Mesendoderm (in vitro differentiated cells): Measurements from ENCODE around the gene ZFP91.

Experiments
- DNase-seq: peaks from one replicate; pipeline ENCODE4 v3.0.0; 2013
- H2AK5ac ChIP-seq: 2 replicates; pipeline ENCODE4 v1.6.1; 2013; ENCODE audit warnings: low read length, inconsistent platforms
- H2BK120ac ChIP-seq: 2 replicates; pipeline ENCODE4 v1.6.1; 2013; ENCODE audit warnings: low read depth, mild to moderate bottlenecking, low read length, moderate library complexity, mixed read lengths
- H2BK15ac ChIP-seq: replicated peaks from 2 replicates; pipeline ENCODE4 v1.6.1; 2013; ENCODE audit warnings: low read depth, mild to moderate bottlenecking, moderate library complexity
- H2BK5ac ChIP-seq: 2 replicates; pipeline ENCODE4 v1.6.1; 2013; ENCODE audit warnings: low read length, inconsistent platforms
- H3K18ac ChIP-seq: 2 replicates; pipeline ENCODE4 v1.6.1; 2013; ENCODE audit warnings: mild to moderate bottlenecking, low read length, mixed read lengths
- H3K23ac ChIP-seq: one replicate; pipeline ENCODE4 v1.6.1; 2013; ENCODE audit warnings: low read length
- H3K27ac ChIP-seq: 2 replicates; pipeline ENCODE4 v1.5.1; 2013; ENCODE audit warnings: low read depth, mild to moderate bottlenecking, inconsistent platforms, low read length, moderate library complexity
- H3K27me3 ChIP-seq: 2 replicates; pipeline ENCODE4 v1.6.1; 2013; ENCODE audit warnings: low read length, control low read depth, mild to moderate bottlenecking, inconsistent platforms; ENCODE audit not compliant: insufficient read depth, poor library complexity
- H3K36me3 ChIP-seq: 2 replicates; pipeline ENCODE4 v1.6.1; 2013; ENCODE audit warnings: low read length, inconsistent platforms; ENCODE audit not compliant: control insufficient read depth, insufficient read depth
- H3K4ac ChIP-seq: one replicate; pipeline ENCODE4 v1.6.1; 2013; ENCODE audit warnings: low read depth, mild to moderate bottlenecking, low read length, moderate library complexity
- H3K4me1 ChIP-seq: 2 replicates; pipeline ENCODE4 v1.6.1; 2013; ENCODE audit warnings: low read depth, low read length, inconsistent platforms; ENCODE audit not compliant: control insufficient read depth
- H3K4me2 ChIP-seq: 2 replicates; pipeline ENCODE4 v1.6.1; 2013; ENCODE audit warnings: low read length
- H3K4me3 ChIP-seq: 2 replicates; pipeline ENCODE4 v1.5.1; 2013; ENCODE audit warnings: mild to moderate bottlenecking, low read length
- H3K56ac ChIP-seq: one replicate; pipeline ENCODE4 v1.6.1; 2013; ENCODE audit warnings: low read length
- H3K79me1 ChIP-seq: 2 replicates; pipeline ENCODE4 v1.6.1; 2013; ENCODE audit warnings: low read length, inconsistent platforms
- H3K79me2 ChIP-seq: 2 replicates; pipeline ENCODE4 v1.6.1; 2013; ENCODE audit warnings: mild to moderate bottlenecking, low read length; ENCODE audit not compliant: control insufficient read depth, insufficient read depth
- H3K9ac ChIP-seq: 2 replicates; pipeline ENCODE4 v1.6.1; 2013; ENCODE audit warnings: low read length, inconsistent platforms
- H4K5ac ChIP-seq: one replicate; pipeline ENCODE4 v1.6.1; 2013; ENCODE audit warnings: low read length
- H4K8ac ChIP-seq: one replicate; pipeline ENCODE4 v1.6.1; 2013; ENCODE audit warnings: low read depth, mild to moderate bottlenecking, control low read depth, low read length, moderate library complexity
- WGBS: extraction: QIAGEN DNeasy Blood & Tissue Kit; methylation state at CpG from one replicate; pipeline ENCODE4 v1.1.7; 2013; ENCODE audit warnings: low lambda C conversion rate, missing lambda C conversion rate; ENCODE audit not compliant: insufficient coverage; ENCODE audit errors: extremely low coverage; 5-methylcytosine and 5-hydroxymethylcytosine counted together

Gene ZFP91

DNA sequence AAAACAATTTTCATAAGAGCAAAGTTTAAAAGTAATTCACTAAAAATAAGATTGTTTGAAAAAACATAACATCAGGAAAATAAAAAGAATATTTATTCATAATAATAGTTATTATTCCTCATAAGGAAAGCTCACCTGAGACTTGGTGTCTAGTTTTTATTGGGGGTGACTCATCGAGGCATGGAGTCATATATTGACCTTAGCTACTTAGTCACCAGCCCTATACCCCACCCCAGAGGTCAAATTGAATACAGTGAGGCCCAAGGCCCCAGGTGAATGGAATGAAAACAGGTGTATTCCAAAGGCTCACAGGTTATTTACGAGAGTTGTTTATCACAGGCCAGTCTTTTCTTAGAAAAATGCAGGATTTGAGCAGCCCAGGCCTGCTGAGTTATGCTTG is 80.5 kb downstream of the ZFP91 start:
- Histone ChIP-seq H3K9ac (no peak overlapping the region), H3K27ac (no peak overlapping the region), H4K8ac (no peak overlapping the region), H3K4me1 (no peaks in the 10 kb centered on the region), H3K4me3 (no peak overlapping the region), H3K79me1 (no peaks in the 10 kb centered on the region), H3K23ac (no peak overlapping the region), H3K79me2 (no peaks in the 10 kb centered on the region), H2BK5ac (no peak overlapping the region), H3K36me3 (no peaks in the 10 kb centered on the region), H2BK120ac (no peak overlapping the region), H3K4ac (no peak overlapping the region), H2BK15ac (no peak overlapping the region), H3K56ac (no peak overlapping the region), H4K5ac (no peak overlapping the region), H3K27me3 (no peaks in the 10 kb centered on the region), H3K18ac (no peak overlapping the region), H3K4me2 (no peak overlapping the region), H2AK5ac (no peak overlapping the region)
- no CpG with 5 or more reads among the region's 2 CpGs for WGBS
- no peak for DNase-seq

DNA sequence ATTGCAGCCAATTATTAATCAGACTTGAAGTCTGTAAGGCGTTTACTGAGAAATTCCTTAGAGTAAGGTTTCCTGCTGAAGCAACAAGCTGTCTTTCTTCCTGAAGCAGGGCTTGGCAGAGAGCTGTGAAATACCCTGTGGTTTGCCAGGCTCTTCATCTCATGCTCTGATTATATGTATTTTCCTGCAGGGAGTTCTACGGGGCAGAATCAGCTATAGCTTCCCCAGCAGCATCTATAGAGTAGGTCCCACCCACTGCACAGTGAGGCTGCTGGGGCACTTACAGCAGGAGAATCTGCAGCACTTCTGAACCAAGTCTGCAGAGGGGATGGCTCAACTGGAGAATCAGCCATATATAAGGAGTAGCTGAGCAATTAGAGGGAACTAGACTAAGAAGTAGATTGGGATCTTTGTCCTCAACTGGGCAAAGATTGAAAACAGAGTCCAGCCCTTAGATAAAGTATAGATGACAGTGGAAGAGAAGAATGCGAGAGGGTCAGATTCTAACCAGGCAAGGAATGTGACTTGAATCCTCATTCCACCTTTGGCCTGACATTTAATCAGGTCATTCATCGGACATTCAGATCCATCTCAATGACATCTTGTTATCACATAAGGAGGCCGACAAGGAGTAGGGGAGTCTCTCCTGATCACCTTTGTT is 81.2 kb downstream of the ZFP91 start:
- Histone ChIP-seq H4K5ac (no peak overlapping the region), H2AK5ac (no peak overlapping the region), H3K36me3 (no peaks in the 10 kb centered on the region), H3K79me1 (no peaks in the 10 kb centered on the region), H3K79me2 (no peaks in the 10 kb centered on the region), H3K9ac (no peak overlapping the region), H2BK120ac (no peak overlapping the region), H4K8ac (no peak overlapping the region), H3K23ac (no peak overlapping the region), H3K4me3 (no peak overlapping the region), H3K4me2 (no peak overlapping the region), H3K18ac (no peak overlapping the region), H3K27me3 (no peaks in the 10 kb centered on the region), H3K4me1 (no peaks in the 10 kb centered on the region), H3K4ac (no peak overlapping the region), H2BK15ac (no peak overlapping the region), H3K27ac (no peak overlapping the region), H2BK5ac (no peak overlapping the region), H3K56ac (no peak overlapping the region)
- WGBS: no CpG with 5 or more reads among the region's 5 CpGs
- DNase-seq: no peak
